COLO668 (cell line): ENCODE data around the gene IKZF1.
"Not testable (repeated sequence)": the region's sequence is repeated elsewhere in the genome, so short reads cannot be mapped to it uniquely, and the experiment has no call there.

Source experiments
- DNase-seq: peaks from one replicate; lab custom pipeline; 2025; ENCODE audit not compliant: unreplicated experiment; lab: John Stamatoyannopoulos, UW

IKZF1 gene

GRCh38 chr7:50332241-50333165 lies 28.0 kb downstream of the IKZF1 start:
- DNase-seq, result no peak

DNA sequence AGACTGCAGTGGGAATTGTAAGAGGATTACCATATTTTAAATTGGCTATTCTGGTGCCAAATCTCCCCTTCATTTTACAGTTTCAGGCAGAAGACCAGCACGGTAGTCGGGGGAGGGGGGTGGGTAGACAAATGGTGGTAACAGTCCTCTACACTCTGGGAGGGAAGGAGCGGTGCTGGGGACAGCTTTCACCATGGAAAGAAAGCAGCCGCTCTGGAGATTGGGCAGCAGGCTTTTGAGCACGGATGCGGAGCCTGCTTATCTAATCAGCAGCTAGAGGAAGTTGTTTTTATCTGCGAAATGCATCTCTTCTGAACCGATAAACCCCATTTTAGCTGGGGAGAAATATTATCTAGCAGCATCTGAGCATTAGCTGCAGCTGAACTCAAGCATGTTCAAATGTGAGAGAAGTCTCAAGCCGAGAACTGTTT lies 28.7 kb downstream of the IKZF1 start:
- DNase-seq, result no peak

GRCh38 chr7:50334341-50334994 lies 30.0 kb downstream of the IKZF1 start:
- no peak for DNase-seq

GRCh38 chr7:50335230-50335794 lies 30.8 kb downstream of the IKZF1 start:
- DNase-seq, result no peak

DNA sequence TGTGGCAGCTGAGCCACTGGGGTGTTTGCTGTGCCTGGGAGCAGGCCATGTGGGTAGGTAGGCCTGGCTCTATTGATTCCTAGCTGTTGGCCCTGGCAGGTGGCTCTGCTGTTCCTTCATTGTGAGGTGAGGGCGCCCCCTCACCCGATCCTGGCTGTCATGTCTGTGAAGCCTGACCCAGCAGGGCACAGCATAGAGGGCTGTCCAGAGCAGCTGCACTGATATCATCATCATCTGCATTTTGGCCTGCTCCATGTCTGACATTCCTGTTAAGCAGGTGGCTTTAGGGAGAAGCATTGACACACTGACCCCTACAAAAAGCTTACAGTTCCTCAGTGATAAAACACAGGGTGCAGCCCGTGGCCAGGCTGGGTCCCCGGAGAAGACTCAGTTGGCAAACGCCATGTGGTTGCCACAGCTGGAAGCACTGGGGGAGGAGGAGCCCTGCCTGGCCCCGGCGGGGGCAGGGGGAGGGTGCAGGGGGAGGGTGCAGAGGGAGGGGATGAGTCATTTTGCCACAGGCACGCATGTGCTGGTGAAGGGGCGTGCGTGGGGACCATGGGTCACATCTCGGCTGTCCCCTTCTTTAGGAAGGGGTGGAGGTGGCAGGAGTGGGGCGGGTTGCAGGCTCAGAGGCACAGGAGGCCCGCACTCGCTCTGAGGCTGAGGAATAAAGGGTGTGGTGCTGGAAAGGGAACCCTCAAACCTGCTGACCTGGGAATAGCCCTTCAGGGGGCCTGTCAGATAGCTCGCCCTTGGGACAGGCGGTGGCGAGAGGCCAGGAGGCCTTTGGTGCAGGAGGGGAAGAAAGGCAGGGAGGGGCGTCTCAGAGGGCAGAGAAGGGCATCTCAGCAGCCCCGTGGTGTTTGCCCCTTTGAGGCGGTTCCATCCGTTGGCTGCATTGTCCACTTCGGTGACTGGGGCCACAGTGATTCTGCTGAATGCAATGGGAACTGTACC lies 31.6 kb downstream of the IKZF1 start:
- peak; percentile 47 for DNase-seq

- DNase-seq, result no peak
Observed at GRCh38 chr7:50336894-50337703, 32.6 kb downstream of the IKZF1 start.

GRCh38 chr7:50339472-50339871 lies 35.0 kb downstream of the IKZF1 start:
- not testable (repeated sequence) for DNase-seq

- no peak for DNase-seq
Observed at GRCh38 chr7:50339990-50340500, 35.5 kb downstream of the IKZF1 start.

GRCh38 chr7:50341724-50342123 lies 37.2 kb downstream of the IKZF1 start:
- DNase-seq, result no peak

GRCh38 chr7:50342616-50343114 lies 38.1 kb downstream of the IKZF1 start:
- no peak for DNase-seq

DNA sequence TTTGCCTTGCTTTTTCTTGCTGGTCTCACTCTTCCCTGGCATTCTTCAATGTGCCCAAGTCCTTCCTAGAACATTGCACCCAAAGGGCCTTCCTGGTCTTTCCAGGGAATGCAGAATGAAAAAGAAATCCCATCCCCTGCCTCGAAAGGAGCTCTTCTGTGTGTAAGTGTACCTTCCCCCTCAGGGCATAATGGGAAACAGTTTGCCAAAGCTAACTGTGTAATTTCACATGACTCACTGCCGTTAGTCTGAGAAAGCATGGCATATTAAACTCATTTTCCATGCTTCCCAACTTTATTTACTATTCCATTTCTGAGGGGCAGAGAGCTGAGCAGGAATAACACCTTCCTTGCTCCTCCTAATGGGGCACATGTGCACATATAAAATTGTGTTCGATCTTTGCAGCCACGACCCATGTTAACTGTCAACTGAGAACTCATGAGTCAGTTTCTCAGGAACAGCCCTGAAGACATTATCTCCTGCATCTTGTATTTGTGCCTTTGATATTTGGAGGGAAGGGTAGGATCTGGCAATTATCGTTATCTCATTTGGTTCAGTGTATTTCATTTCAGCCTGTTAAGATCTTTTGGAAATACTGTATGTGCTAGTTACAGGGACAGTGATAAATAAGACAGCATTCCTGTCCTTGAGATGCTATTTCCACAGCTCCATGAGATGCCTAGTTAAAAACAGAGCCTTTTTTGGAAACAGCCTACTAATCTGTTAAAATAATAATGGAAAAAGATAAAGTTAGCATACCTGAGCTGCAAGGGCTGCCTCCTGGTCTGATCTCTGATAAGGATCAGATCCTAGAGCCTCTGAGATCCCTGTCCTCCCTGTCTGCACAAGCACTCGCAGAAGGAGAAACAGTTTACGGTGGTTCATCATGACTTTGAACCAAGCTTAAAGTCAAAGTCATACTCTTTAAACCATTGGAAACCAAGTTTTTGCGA lies 42.3 kb downstream of the IKZF1 start:
- DNase-seq, result no peak

- no peak for DNase-seq
Observed at GRCh38 chr7:50347693-50348092, 43.2 kb downstream of the IKZF1 start.

DNA sequence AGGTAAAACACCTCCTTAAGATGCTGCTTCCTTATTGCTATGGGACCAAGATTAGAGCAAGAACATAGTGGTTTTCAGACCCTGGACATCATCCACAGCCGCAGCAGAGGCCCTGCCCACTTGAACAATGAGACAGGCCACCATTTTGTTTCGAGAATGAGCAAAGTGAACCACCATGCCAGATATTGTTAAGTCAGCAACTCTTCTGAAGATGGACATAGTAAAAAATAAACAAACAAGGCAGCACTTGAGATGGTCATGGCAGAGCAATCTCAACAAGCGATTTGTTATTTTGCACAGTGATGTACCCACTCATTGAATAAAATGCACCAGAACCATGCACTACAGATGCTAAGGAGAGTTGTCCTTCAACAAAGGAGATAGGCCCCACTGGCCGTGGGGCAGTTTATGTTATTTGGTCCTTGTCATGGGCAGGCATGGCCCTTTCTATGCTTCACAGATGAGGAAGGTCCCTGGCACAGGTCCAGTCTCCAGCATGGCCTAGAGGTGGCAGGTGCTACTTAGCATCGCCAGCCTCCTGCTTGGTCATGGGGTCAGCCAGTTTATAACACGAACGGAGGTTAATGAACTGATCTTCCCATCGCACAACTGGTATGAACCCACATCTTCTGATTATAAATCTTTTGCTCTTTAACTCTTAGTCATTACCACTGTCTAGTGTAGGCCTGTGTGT lies 44.1 kb downstream of the IKZF1 start:
- DNase-seq, result peak; percentile 28

- DNase-seq, result no peak
Observed at GRCh38 chr7:50349399-50349798, 44.9 kb downstream of the IKZF1 start.

GRCh38 chr7:50349963-50350944 lies 45.7 kb downstream of the IKZF1 start:
- DNase-seq, result no peak

DNA sequence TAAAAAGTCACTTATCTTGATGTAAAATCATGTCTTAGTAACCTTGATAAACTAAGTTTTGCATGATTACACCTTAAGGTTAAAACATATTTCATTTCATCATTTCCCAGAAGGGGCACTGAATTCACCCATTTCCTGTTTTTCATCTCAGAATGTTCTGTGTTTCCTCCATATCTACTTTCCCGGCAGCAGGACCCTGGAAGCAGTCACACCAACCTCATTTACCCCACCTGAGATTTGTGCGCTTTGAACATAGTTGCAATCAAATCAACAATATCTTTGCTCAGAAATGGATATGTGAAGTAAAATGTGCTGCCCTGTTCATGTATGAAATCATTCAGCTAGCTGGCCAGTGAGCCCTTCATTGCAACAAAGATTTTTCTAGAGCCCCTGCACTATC lies 46.8 kb downstream of the IKZF1 start:
- no peak for DNase-seq

DNA sequence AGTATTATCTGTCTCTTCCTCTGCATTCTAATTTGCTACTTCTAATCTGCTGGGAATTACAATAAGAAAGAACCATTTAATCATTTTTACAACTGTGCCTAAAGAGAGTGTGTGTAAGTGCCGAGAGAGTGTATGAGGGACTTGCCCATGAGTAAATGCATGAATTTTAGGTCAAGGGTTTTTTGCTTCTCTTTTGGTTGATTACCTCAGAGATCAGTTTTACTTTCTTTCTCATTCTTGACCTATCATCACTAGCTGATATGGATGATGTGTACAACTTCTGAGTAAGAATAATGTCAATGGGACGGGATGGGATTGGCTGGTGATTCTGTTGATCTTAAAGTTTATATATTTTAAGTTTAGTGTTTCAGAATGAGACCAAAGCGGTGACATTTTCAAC lies 47.8 kb downstream of the IKZF1 start:
- DNase-seq, result no peak
